MM.1S (cell line): ENCODE data around the gene ZPR1.

Source experiments
- DNase-seq: peaks from one replicate; pipeline ENCODE4 v3.0.0-alpha.2; 2015
- H2AFZ ChIP-seq: fragments of 300-600 bp; sonication (generic); 2 replicates; pipeline ENCODE4 v1.6.0; 2016; ENCODE audit warnings: antibody characterized with exemption, low read length
- H3F3A ChIP-seq: fragments of 300-600 bp; sonication (generic); 2 replicates; pipeline ENCODE4 v1.6.1; 2016; ENCODE audit warnings: mild to moderate bottlenecking, antibody characterized with exemption, low read length, moderate library complexity, mixed read lengths; ENCODE audit not compliant: insufficient read depth
- H3K27ac ChIP-seq: fragments of 300-600 bp; sonication (generic); 2 replicates; pipeline ENCODE4 v1.5.1; 2016; ENCODE audit warnings: mild to moderate bottlenecking, low read length
- H3K27me3 ChIP-seq: fragments of 300-600 bp; sonication (generic); replicated peaks from 2 replicates; pipeline ENCODE4 v1.6.0; 2016; ENCODE audit warnings: low read length; ENCODE audit not compliant: insufficient read depth
- H3K36me3 ChIP-seq: fragments of 300-600 bp; sonication (generic); replicated peaks from 2 replicates; pipeline ENCODE4 v1.6.1; 2016; ENCODE audit warnings: mild to moderate bottlenecking, low read length, mixed read lengths; ENCODE audit not compliant: insufficient read depth
- H3K4me1 ChIP-seq: fragments of 300-600 bp; sonication (generic); 2 replicates; pipeline ENCODE4 v1.6.1; 2016; ENCODE audit warnings: low read length, mixed read lengths
- H3K4me2 ChIP-seq: fragments of 300-600 bp; sonication (generic); 2 replicates; pipeline ENCODE4 v1.6.0; 2016; ENCODE audit warnings: low read depth, low read length
- H3K4me3 ChIP-seq: fragments of 300-600 bp; sonication (generic); 2 replicates; pipeline ENCODE4 v1.5.1; 2016; ENCODE audit warnings: low read length, mixed read lengths
- H3K79me2 ChIP-seq: fragments of 300-600 bp; sonication (generic); 2 replicates; pipeline ENCODE4 v1.6.1; 2016; ENCODE audit warnings: mixed run types, low read length, mixed read lengths
- H3K9ac ChIP-seq: fragments of 300-600 bp; sonication (generic); 2 replicates; pipeline ENCODE4 v1.6.1; 2016; ENCODE audit warnings: low read length, mixed read lengths
- H3K9me2 ChIP-seq: fragments of 300-600 bp; sonication (generic); replicated peaks from 2 replicates; pipeline ENCODE4 v1.6.1; 2016; ENCODE audit warnings: mild to moderate bottlenecking, low read length, mixed read lengths; ENCODE audit not compliant: insufficient read depth
- H3K9me3 ChIP-seq: fragments of 300-600 bp; sonication (generic); replicated peaks from 2 replicates; pipeline ENCODE4 v1.6.1; 2016; ENCODE audit warnings: mild to moderate bottlenecking, low read length, mixed read lengths; ENCODE audit not compliant: insufficient read depth
- H4K20me1 ChIP-seq: fragments of 300-600 bp; sonication (generic); 2 replicates; pipeline ENCODE4 v1.6.1; 2016; ENCODE audit warnings: mild to moderate bottlenecking, low read length, moderate library complexity, mixed read lengths; ENCODE audit not compliant: insufficient read depth
- EZH2 ChIP-seq: fragments of 300-600 bp; sonication (generic); optimal IDR thresholded peaks from 2 replicates; pipeline ENCODE3; 2017; ENCODE audit warnings: low read depth, mild to moderate bottlenecking, antibody characterized with exemption, low read length, mixed read lengths
- EZH2phosphoT487 ChIP-seq: fragments of 300-600 bp; sonication (generic); IDR thresholded peaks from 2 replicates; pipeline ENCODE4 v1.6.1; 2018; ENCODE audit warnings: antibody characterized with exemption, low read length
- TF ChIP-seq, protein P1 (sequence below): fragments of 300-600 bp; sonication (generic); IDR thresholded peaks from 2 replicates; pipeline ENCODE4 v1.5.1; 2016; ENCODE audit warnings: antibody characterized with exemption, low read length, mixed read lengths

Gene ZPR1

GRCh38 chr11:116811194-116811593 lies 23.4 kb upstream of the ZPR1 start:
- Histone ChIP-seq H3K4me2 (no peak overlapping the region), H3K9ac (no peak overlapping the region), H2AFZ (no peak overlapping the region), H4K20me1 (no peaks in the 10 kb centered on the region), H3K9me3 (no peaks in the 10 kb centered on the region), H3K27me3 (no peaks in the 10 kb centered on the region), H3F3A (no peaks in the 10 kb centered on the region), H3K4me1 (no peaks in the 10 kb centered on the region), H3K36me3 (no peaks in the 10 kb centered on the region), H3K79me2 (no peaks in the 10 kb centered on the region), H3K4me3 (no peak overlapping the region), H3K27ac (no peak overlapping the region), H3K9me2 (no peaks in the 10 kb centered on the region)
- DNase-seq: no peak
- TF ChIP-seq EZH2phosphoT487 (no peak), EZH2 (no peak)
- TF ChIP-seq, protein P1, sequence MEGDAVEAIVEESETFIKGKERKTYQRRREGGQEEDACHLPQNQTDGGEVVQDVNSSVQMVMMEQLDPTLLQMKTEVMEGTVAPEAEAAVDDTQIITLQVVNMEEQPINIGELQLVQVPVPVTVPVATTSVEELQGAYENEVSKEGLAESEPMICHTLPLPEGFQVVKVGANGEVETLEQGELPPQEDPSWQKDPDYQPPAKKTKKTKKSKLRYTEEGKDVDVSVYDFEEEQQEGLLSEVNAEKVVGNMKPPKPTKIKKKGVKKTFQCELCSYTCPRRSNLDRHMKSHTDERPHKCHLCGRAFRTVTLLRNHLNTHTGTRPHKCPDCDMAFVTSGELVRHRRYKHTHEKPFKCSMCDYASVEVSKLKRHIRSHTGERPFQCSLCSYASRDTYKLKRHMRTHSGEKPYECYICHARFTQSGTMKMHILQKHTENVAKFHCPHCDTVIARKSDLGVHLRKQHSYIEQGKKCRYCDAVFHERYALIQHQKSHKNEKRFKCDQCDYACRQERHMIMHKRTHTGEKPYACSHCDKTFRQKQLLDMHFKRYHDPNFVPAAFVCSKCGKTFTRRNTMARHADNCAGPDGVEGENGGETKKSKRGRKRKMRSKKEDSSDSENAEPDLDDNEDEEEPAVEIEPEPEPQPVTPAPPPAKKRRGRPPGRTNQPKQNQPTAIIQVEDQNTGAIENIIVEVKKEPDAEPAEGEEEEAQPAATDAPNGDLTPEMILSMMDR: no peak

DNA sequence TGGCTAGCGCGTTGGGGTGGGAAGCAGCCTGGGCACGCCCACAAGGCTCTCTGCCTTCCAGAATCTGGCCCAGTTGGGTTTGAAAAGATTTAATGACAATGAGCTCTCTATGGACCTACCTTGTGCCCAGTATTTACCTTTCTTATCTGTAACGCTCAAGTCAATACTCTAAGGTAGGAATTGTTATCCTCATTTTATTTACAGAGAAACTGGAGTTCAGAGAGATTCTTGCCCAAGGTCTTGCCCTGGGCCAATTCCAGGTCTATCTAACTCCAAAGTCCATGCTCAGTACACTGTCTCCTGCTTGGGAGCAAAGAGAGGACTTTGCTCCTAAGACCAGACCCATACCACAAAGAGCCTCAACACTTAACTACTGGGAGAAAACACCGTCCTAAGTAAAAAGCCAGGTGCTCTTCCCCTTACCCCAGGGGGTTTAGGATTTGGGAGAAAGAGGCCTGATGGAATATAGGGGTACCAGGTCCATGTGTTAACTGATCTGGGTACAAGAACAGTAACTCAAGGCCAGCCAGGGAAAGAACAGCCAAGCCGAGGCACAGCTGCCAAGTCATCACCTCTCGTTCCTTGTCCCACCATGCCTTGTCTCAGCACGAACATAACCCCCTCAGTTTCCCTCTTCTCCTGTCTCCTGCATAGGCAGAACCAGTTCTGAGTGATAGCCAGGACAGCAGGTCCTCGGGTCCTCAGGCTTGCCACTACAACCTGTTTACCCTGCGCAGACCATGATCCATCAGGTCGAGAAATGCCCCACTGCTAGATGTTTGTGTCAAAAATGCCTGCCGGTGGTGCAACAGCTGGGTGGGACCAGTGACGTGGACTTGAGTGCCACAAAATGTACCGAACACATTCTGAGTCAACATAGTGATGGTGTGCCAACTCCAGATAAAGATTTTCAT lies 20.7 kb upstream of the ZPR1 start:
- Histone ChIP-seq H3K27ac (no peak overlapping the region), H3K4me3 (no peak overlapping the region), H3K79me2 (no peaks in the 10 kb centered on the region), H4K20me1 (no peaks in the 10 kb centered on the region), H3K9me2 (no peaks in the 10 kb centered on the region), H3K4me1 (no peaks in the 10 kb centered on the region), H3K36me3 (no peaks in the 10 kb centered on the region), H3K9ac (no peak overlapping the region), H2AFZ (no peak overlapping the region), H3K9me3 (no peaks in the 10 kb centered on the region), H3K27me3 (no peaks in the 10 kb centered on the region), H3F3A (no peaks in the 10 kb centered on the region), H3K4me2 (no peak overlapping the region)
- no peak for DNase-seq
- TF ChIP-seq EZH2phosphoT487 (no peak), EZH2 (no peak)
- TF ChIP-seq, protein P1: no peak

- Histone ChIP-seq H3K36me3 (no peaks in the 10 kb centered on the region), H3K27me3 (no peaks in the 10 kb centered on the region), H3K27ac (no peak overlapping the region), H3K4me3 (no peak overlapping the region), H3K79me2 (no peaks in the 10 kb centered on the region), H3K9ac (no peak overlapping the region), H3F3A (no peaks in the 10 kb centered on the region), H2AFZ (no peak overlapping the region), H3K4me2 (no peak overlapping the region), H3K4me1 (no peaks in the 10 kb centered on the region), H3K9me3 (no peaks in the 10 kb centered on the region), H4K20me1 (no peaks in the 10 kb centered on the region), H3K9me2 (no peaks in the 10 kb centered on the region)
- no peak for DNase-seq
- TF ChIP-seq EZH2phosphoT487 (no peak), EZH2 (no peak)
- TF ChIP-seq, protein P1: no peak
Measured at GRCh38 chr11:116807601-116808261, 19.9 kb upstream of the ZPR1 start.
